ENCODE data around the gene ADAMTS17.

ADAMTS17 gene

GRCh38 chr15:100160953-100161352 is 180.8 kb downstream of the ADAMTS17 start:
- no peak for DNase-seq

GRCh38 chr15:100159436-100159835 is 182.3 kb downstream of the ADAMTS17 start:
- no peak for DNase-seq

- no peak for DNase-seq
Measured at GRCh38 chr15:100158356-100158755, 183.4 kb downstream of the ADAMTS17 start.

GRCh38 chr15:100156201-100156600 is 185.6 kb downstream of the ADAMTS17 start:
- DNase-seq: no peak

- no peak for DNase-seq
Measured at GRCh38 chr15:100154338-100154737, 187.4 kb downstream of the ADAMTS17 start.

GRCh38 chr15:100152463-100152862 is 189.3 kb downstream of the ADAMTS17 start:
- no peak for DNase-seq

- DNase-seq: no peak
Measured at GRCh38 chr15:100150906-100151305, 190.9 kb downstream of the ADAMTS17 start.

GRCh38 chr15:100147828-100148227 is 193.9 kb downstream of the ADAMTS17 start:
- no peak for DNase-seq

- DNase-seq: no peak
Measured at GRCh38 chr15:100143378-100143777, 198.4 kb downstream of the ADAMTS17 start.

GRCh38 chr15:100141311-100142001 is 200.3 kb downstream of the ADAMTS17 start:
- no peak for DNase-seq

GRCh38 chr15:100140527-100141308 is 201.1 kb downstream of the ADAMTS17 start:
- DNase-seq: no peak

- no peak for DNase-seq
Measured at GRCh38 chr15:100134586-100134985, 207.2 kb downstream of the ADAMTS17 start.

- DNase-seq: no peak
Measured at GRCh38 chr15:100134089-100134583, 207.6 kb downstream of the ADAMTS17 start.

GRCh38 chr15:100133001-100133400 is 208.8 kb downstream of the ADAMTS17 start:
- no peak for DNase-seq

GRCh38 chr15:100132309-100132708 is 209.5 kb downstream of the ADAMTS17 start:
- no peak for DNase-seq

GRCh38 chr15:100131321-100132224 is 210.2 kb downstream of the ADAMTS17 start:
- DNase-seq: no peak

- no peak for DNase-seq
Measured at GRCh38 chr15:100129677-100130076, 212.1 kb downstream of the ADAMTS17 start.

GRCh38 chr15:100125401-100126191 is 216.2 kb downstream of the ADAMTS17 start:
- no peak for DNase-seq

GRCh38 chr15:100124936-100125335 is 216.8 kb downstream of the ADAMTS17 start:
- DNase-seq: no peak

GRCh38 chr15:100124361-100124760 is 217.4 kb downstream of the ADAMTS17 start:
- DNase-seq: no peak

- DNase-seq: no peak
Measured at GRCh38 chr15:100123611-100124010, 218.2 kb downstream of the ADAMTS17 start.

- DNase-seq: no peak
Measured at GRCh38 chr15:100121285-100121684, 220.5 kb downstream of the ADAMTS17 start.

All from cortex of kidney (tissue), 1 donor.